SU-DHL-6 (cell line): ENCODE data around the gene MYOF.

Experiments used
- EZH2phosphoT487 ChIP-seq: fragments of 200-600 bp; sonication (generic), shearing (Covaris generic); conservative IDR thresholded peaks from 2 replicates; pipeline ENCODE4 v1.6.1; 2018; ENCODE audit warnings: mild to moderate bottlenecking, antibody characterized with exemption, low read length, moderate library complexity, mixed read lengths
- TF ChIP-seq, protein P1 (sequence below): fragments of 200-600 bp; sonication (generic); IDR thresholded peaks from one replicate; pipeline ENCODE4 v1.5.1; 2017; ENCODE audit warnings: antibody characterized with exemption, mild to moderate bottlenecking, low read length, moderate library complexity; ENCODE audit not compliant: insufficient read depth, poor library complexity, severe bottlenecking

DNA sequence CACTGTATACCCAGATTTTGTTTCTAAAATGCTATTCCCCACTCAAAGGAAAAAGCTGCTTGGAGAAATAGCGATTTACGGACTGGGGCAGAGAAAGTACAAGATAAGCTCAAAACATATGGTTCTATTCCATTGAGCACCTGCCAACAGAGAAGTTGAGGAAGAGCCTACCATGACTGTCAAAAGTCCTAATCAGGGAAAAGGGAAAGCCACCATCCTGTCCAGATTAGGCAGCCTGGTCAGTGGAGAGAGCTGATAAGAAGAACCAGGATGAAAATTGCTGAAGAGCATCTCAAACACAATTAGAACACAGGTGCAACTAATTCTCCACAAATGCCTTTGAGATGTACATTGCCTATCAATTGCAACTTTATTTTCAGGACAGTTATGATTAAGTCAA lies 104.1 kb downstream of the MYOF start:
- TF ChIP-seq, protein P1, sequence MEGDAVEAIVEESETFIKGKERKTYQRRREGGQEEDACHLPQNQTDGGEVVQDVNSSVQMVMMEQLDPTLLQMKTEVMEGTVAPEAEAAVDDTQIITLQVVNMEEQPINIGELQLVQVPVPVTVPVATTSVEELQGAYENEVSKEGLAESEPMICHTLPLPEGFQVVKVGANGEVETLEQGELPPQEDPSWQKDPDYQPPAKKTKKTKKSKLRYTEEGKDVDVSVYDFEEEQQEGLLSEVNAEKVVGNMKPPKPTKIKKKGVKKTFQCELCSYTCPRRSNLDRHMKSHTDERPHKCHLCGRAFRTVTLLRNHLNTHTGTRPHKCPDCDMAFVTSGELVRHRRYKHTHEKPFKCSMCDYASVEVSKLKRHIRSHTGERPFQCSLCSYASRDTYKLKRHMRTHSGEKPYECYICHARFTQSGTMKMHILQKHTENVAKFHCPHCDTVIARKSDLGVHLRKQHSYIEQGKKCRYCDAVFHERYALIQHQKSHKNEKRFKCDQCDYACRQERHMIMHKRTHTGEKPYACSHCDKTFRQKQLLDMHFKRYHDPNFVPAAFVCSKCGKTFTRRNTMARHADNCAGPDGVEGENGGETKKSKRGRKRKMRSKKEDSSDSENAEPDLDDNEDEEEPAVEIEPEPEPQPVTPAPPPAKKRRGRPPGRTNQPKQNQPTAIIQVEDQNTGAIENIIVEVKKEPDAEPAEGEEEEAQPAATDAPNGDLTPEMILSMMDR: no peak
- TF ChIP-seq EZH2phosphoT487: no peak
